HG03175 (cell line): ENCODE data around the gene ST6GAL2.

Experiments used
- ATAC-seq: cut with Tn5 transposase; IDR thresholded peaks from one replicate; pipeline ENCODE4 v1.9.1; 2021; ENCODE audit warnings: mild to moderate bottlenecking, moderate library complexity; ENCODE audit not compliant: unreplicated experiment

Gene ST6GAL2

DNA sequence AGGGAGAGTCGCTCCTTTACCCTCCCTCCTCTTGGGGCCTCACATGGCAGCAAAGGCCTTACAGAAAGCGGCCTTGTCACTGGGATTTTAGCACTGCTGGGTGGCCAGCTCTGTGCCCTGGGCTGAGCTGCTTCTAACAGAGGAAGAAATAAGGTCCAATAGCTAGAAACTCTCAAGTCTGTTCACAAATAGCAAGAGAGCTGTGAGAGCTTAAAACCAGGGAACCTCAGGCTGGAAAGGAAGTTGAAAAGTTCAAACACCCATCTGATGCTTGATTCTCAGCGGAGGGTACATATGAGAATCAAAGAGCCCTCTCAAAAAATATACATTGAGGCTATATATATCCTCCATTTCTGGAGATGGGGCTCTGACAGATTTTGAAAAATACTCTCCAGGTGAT, 54.7 kb downstream of the ST6GAL2 start:
- ATAC-seq = no peak

DNA sequence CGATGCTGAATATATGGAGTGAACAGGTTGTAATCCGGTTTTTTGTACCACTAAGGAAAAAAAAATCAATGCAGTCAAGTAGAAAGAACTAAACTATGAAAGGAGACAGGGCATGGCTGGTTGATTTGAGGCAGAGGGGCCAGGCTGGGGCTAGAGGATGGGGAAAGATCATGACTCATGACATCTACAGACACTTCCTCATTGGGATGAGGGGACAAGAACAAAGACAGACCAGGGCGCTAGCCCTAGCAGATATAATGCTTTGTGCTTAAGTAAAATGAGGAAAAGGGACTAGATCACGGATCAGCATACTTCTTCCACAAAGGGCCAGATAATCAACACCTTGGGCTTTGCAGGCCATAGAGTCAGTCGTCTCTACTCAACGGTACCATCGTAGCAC, 55.8 kb downstream of the ST6GAL2 start:
- ATAC-seq = no peak

- no peak for ATAC-seq
These were observed 57.8 kb downstream of the ST6GAL2 start for GRCh38 chr2:106828119-106828518.

DNA sequence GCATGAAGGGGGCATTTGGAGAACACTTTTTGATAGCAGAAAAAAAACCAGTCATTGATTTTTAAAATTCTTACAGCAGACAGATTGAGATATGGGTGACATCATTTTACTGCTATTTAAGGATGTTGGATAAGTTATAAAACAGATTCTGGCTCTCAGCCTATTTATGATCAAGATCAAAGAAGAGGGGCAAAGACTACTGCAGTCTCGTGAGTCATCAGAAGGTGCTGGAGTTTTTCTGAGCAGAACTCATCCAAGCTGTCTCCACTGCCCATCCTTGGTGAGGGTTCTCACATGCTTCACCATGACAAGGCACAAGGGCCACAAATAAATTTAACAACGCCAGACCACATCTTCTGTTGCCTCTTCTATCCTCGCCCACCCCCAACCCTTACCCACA, 58.8 kb downstream of the ST6GAL2 start:
- no peak for ATAC-seq

GRCh38 chr2:106825161-106825560, 60.8 kb downstream of the ST6GAL2 start:
- ATAC-seq = no peak

DNA sequence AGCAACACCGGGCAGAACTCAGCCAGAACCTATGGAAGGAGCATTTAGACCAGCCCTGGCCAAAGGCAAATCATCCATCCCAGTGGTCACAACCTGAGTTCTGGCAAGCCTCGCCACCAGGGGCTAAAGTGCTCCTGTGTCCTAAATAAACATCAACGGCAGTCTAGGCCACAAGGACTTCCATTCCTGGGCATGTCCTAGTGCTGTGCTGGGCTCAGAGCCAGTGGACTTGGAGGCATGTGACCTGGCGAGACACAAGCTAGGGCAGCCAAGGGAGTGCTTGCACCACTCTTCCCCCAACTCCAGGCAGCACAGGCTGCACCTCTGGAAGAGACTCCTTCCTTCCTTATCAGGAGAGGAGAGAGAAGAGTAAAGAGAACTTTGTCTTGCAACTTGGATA, 69.0 kb downstream of the ST6GAL2 start:
- ATAC-seq = no peak

- no peak for ATAC-seq
These were observed 73.1 kb downstream of the ST6GAL2 start for GRCh38 chr2:106812841-106813240.

- ATAC-seq = no peak
These were observed 73.6 kb downstream of the ST6GAL2 start for GRCh38 chr2:106812383-106812782.

DNA sequence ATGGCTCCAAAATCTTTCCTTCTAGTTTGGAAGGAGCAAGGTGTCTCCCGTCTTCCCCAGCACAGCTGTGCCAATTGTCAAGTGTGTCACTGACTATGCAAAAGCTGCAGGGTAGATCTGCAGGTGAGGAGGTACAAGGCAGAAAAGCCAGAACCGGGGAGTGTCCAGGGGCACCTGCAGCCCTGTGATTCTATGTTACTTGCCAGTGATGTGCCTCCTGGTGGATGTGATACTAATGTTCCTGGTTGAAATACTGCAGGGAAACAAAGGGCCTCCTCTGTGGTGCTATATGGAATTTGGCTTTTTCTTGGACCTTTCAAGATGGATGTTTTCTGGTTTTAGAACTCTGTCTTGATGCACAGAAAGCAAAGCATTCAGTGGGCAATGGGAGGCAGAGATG, 80.3 kb downstream of the ST6GAL2 start:
- ATAC-seq = no peak

- no peak for ATAC-seq
These were observed 81.8 kb downstream of the ST6GAL2 start for GRCh38 chr2:106804161-106804560.

DNA sequence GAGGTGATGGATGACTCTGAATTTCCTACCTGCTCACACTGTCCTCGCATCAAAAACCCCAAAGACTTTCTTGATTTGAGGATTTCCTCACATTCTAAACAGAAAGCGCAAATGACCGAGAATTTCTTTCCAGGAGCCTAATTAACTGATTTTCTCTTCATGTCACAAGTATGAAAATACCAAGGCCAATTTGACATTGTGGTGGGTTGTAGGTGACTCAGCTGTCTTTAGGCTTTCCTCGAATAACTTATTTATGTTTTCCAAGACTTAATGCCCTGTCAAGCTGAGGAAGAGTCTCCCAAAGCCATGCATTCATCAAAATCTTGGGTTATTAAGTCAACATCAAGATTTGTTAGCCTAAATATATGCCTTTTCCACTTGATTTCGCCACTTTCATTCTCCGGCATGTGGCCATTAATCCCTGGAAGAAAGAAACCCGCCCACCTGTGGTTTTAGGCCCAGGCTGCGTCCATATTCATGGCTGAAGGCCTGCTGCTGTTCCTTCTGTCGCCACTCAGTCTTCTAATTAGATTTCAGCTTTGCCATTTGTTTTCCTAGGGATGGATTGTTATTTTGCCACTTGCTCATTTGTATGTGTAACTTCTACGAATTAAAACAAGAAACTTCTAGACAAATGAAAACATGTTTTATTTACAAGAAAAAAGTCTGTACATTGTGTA, 84.9 kb downstream of the ST6GAL2 start:
- ATAC-seq = no peak

GRCh38 chr2:106800180-106800579, 85.8 kb downstream of the ST6GAL2 start:
- no peak for ATAC-seq

DNA sequence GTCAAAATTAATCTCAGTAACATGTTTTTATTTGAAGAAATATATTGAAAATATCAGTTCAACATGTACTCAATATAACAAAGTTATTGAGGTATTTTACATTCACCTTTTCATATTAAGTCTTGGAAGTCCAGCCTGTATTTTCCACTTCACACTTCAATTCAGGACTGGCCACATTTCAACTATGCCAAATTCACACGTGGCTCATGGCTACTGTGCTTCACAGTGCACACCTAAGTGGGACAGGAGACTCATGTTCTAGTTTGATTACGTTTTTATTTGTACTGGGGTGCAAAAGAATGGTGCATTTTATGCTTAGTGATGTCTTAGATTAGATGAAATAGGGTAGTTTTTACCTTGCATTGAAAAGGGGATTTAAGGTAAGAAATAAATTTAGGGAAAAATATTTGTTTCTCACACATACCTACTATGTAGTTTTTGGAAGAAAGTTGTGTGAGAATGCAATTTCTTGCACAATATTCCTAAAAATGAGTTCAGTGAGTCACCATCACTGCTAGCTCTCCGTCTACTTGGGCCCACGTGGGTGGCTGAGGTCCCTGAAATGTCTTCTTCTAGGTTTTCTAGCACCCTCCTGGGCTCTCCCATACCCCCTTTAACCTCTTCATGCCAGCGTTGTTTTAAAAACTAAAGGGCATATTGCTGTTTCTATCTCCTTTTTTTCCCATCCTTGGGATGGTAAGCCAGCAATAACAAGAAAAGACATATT, 87.0 kb downstream of the ST6GAL2 start:
- ATAC-seq = no peak

DNA sequence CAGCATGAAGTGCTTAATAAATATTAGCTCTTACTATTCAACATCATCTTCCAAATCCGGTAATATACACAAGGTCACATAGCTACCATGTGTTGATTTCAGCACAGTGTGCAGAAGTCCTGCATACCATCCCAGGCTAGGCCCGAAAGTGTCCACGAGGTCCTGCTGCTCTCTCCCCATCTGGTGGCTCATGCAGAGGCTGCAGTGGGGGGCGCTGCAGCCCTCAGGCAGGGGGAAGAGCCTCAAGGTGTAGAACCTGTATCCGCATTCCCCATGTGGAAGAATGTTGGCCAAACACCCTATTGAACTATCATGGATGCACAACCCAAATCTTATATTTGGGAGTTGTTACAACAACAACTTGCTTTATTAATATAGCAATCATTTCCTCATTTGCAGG, 88.5 kb downstream of the ST6GAL2 start:
- ATAC-seq = no peak

- ATAC-seq = no peak
These were observed 93.3 kb downstream of the ST6GAL2 start for GRCh38 chr2:106792671-106793070.

- no peak for ATAC-seq
These were observed 96.8 kb downstream of the ST6GAL2 start for GRCh38 chr2:106789185-106789584.

DNA sequence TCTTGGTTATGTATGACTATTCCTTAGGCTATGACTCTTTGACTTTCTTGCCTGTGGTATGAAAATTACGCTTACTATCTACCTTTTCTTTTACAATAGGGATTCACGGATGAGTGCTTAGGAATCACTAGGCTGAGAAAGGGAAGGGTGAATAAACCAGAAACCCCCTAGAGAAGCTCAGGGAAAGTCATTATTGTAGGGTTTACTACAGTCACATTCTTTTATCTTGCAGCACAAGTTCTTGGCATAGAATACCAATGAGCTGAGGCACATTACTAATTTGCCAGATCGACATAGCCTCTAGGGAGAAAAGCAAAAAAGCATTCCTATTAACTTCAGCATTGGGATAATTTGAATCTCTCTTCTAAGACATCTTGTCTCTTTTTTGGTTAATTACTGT, 103.3 kb downstream of the ST6GAL2 start:
- no peak for ATAC-seq

DNA sequence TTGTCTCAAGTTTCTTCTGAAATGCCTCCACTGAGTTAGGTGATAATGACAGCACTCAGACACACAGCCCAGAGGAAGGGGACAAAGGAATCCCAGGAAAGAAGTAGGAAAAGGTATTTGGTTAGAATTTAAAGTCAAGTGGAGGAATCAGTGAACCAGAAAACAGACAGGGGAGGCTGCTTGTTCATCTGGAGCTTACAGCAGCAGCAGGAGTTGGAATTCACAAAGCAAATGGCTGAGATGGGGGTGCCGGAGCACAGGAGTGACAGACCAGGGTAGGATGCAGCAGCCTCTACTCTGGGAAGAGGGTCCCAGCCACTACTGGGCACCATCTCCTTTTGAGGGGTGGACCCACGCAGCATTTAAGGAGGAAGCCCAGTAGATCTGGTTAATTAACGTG, 104.8 kb downstream of the ST6GAL2 start:
- no peak for ATAC-seq

DNA sequence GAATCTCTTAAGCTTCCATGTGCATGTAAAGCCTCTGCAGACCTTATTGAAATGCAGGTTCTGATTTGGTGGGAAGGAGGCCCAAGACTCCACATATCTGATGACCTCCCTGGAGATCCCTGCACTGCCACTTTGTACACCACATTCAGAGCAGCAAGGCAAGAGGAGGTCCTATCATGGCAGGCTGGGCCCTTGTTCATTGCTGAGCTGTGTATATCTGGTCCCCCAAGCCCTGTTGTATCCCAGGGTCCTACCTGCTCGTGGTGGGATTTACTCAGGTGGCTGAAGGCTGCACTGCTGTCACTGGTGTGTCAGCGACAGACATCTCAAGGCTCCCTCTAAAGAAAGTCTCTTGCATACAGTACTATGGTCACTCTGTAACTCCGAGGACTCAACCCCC, 114.2 kb downstream of the ST6GAL2 start:
- no peak for ATAC-seq

- no peak for ATAC-seq
These were observed 115.0 kb downstream of the ST6GAL2 start for GRCh38 chr2:106770986-106771385.

DNA sequence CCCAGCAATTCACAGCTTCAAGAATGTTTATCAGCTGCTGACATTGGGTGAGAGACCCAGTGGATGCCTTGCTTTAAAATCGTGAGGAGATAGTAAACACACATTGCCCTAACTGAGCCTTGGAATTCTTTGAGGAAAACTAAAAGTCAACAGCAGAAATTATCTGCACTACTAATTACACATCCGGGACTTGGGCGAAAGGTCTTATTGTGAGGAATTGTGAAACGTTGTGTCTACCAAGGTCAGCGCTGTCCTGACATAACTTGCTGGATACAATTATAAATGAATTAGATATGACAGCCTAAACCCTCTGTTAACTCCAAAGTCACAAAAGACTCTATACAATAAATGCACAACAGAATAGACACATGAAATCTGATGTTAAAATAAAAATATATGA, 121.4 kb downstream of the ST6GAL2 start:
- no peak for ATAC-seq

GRCh38 chr2:106759966-106760365, 126.0 kb downstream of the ST6GAL2 start:
- no peak for ATAC-seq
